H9 (cell line): ENCODE data around the gene MEI4. TPM values are rescaled to one million over a fixed set of nuclear protein-coding genes. Genes with fewer than 3 reads are reported as not detected.

Source experiments
- DNase-seq: peaks from one replicate; pipeline ENCODE4 v3.0.0-alpha.2; 2017
- H2AFZ ChIP-seq: one replicate; pipeline ENCODE4 v1.6.1; 2013; ENCODE audit warnings: mild to moderate bottlenecking, low read length, control low read depth, moderate library complexity
- H2AK5ac ChIP-seq: 2 replicates; pipeline ENCODE4 v1.6.1; 2013; ENCODE audit warnings: low read length, control low read depth, mixed read lengths; ENCODE audit not compliant: insufficient read length
- H2BK120ac ChIP-seq: one replicate; pipeline ENCODE4 v1.6.1; 2013; ENCODE audit warnings: low read depth, mild to moderate bottlenecking, low read length, control low read depth, inconsistent platforms; ENCODE audit not compliant: poor library complexity, severe bottlenecking
- H2BK12ac ChIP-seq: 2 replicates; pipeline ENCODE4 v1.6.1; 2013; ENCODE audit warnings: low read length, control low read depth, mixed read lengths, low read depth; ENCODE audit not compliant: insufficient read length
- H2BK15ac ChIP-seq: 2 replicates; pipeline ENCODE4 v1.6.1; 2013; ENCODE audit warnings: low read depth, low read length, control low read depth
- H2BK20ac ChIP-seq: one replicate; pipeline ENCODE4 v1.6.1; 2013; ENCODE audit warnings: low read depth, mild to moderate bottlenecking, low read length, control low read depth, inconsistent platforms; ENCODE audit not compliant: poor library complexity, severe bottlenecking
- H2BK5ac ChIP-seq: 2 replicates; pipeline ENCODE4 v1.6.1; 2013; ENCODE audit warnings: low read length, control low read depth, mixed read lengths; ENCODE audit not compliant: insufficient read length
- H3K14ac ChIP-seq: 2 replicates; pipeline ENCODE4 v1.6.1; 2013; ENCODE audit warnings: low read length, control low read depth; ENCODE audit not compliant: insufficient read depth
- H3K18ac ChIP-seq: 2 replicates; pipeline ENCODE4 v1.6.1; 2013; ENCODE audit warnings: low read depth, mild to moderate bottlenecking, mixed read lengths, low read length, control low read depth; ENCODE audit not compliant: insufficient read length
- H3K23ac ChIP-seq: 2 replicates; pipeline ENCODE4 v1.6.1; 2013; ENCODE audit warnings: low read length, control low read depth, mixed read lengths, low read depth; ENCODE audit not compliant: insufficient read length
- H3K23me2 ChIP-seq: 2 replicates; pipeline ENCODE4 v1.6.1; 2013; ENCODE audit warnings: low read depth, mild to moderate bottlenecking, mixed read lengths, low read length, control low read depth; ENCODE audit not compliant: insufficient read length, poor library complexity, severe bottlenecking
- H3K27ac ChIP-seq: 2 replicates; pipeline ENCODE4 v1.5.1; 2013; ENCODE audit warnings: low read length, control low read depth, mixed read lengths, low read depth; ENCODE audit not compliant: insufficient read length
- H3K27me3 ChIP-seq: 2 replicates; pipeline ENCODE4 v1.6.1; 2013; ENCODE audit warnings: low read length, control low read depth, inconsistent platforms; ENCODE audit not compliant: insufficient read depth
- H3K4ac ChIP-seq: 2 replicates; pipeline ENCODE4 v1.6.1; 2013; ENCODE audit warnings: low read depth, mild to moderate bottlenecking, control low read depth, inconsistent platforms, low read length, moderate library complexity
- H3K4me1 ChIP-seq: 2 replicates; pipeline ENCODE4 v1.6.1; 2013; ENCODE audit warnings: low read length, control low read depth, inconsistent platforms; ENCODE audit not compliant: insufficient read depth
- H3K4me2 ChIP-seq: 2 replicates; pipeline ENCODE4 v1.6.1; 2013; ENCODE audit warnings: low read length, control low read depth, mixed read lengths; ENCODE audit not compliant: insufficient read length, insufficient read depth
- H3K56ac ChIP-seq: 2 replicates; pipeline ENCODE4 v1.6.1; 2013; ENCODE audit warnings: low read depth, mild to moderate bottlenecking, mixed read lengths, low read length, control low read depth; ENCODE audit not compliant: insufficient read length
- H3K79me1 ChIP-seq: 2 replicates; pipeline ENCODE4 v1.6.1; 2013; ENCODE audit warnings: low read depth, mild to moderate bottlenecking, moderate library complexity, low read length, control low read depth, inconsistent platforms; ENCODE audit not compliant: insufficient read depth, poor library complexity, severe bottlenecking
- H3K79me2 ChIP-seq: 2 replicates; pipeline ENCODE4 v1.6.1; 2013; ENCODE audit warnings: low read length, control low read depth, inconsistent platforms; ENCODE audit not compliant: insufficient read depth
- H3K9ac ChIP-seq: 2 replicates; pipeline ENCODE4 v1.6.1; 2013; ENCODE audit warnings: low read length, control low read depth, mixed read lengths; ENCODE audit not compliant: insufficient read length; ENCODE audit errors: extremely low read depth
- H3K9me3 ChIP-seq: one replicate; pipeline ENCODE4 v1.6.1; 2013; ENCODE audit warnings: low read depth, low read length, inconsistent platforms; ENCODE audit not compliant: control insufficient read depth
- H3T11ph ChIP-seq: one replicate; pipeline ENCODE4 v1.6.1; 2013; ENCODE audit warnings: mild to moderate bottlenecking, low read length, control low read depth, inconsistent platforms
- H4K20me1 ChIP-seq: one replicate; pipeline ENCODE4 v1.6.1; 2013; ENCODE audit not compliant: control insufficient read depth, insufficient read length, insufficient read depth
- H4K5ac ChIP-seq: 2 replicates; pipeline ENCODE4 v1.6.1; 2013; ENCODE audit warnings: low read depth, mild to moderate bottlenecking, mixed read lengths, low read length, control low read depth; ENCODE audit not compliant: insufficient read length
- H4K8ac ChIP-seq: replicated peaks from 2 replicates; pipeline ENCODE4 v1.6.1; 2013; ENCODE audit warnings: low read length, control low read depth, mixed read lengths, low read depth; ENCODE audit not compliant: insufficient read length
- H4K91ac ChIP-seq: 2 replicates; pipeline ENCODE4 v1.6.1; 2013; ENCODE audit warnings: low read depth, mild to moderate bottlenecking, moderate library complexity, mixed read lengths, low read length, control low read depth; ENCODE audit not compliant: insufficient read length
- H3K27ac Mint-ChIP-seq, 3 experiments: 2 replicates in 2 of 3; 3 replicates in 1 of 3; pipeline ENCODE4 v1.8.0; 2020 to 2021; ENCODE audit warnings: mixed read lengths in 3 of 3, mild to moderate bottlenecking in 1 of 3, moderate library complexity in 1 of 3
- H3K27me3 Mint-ChIP-seq: 2 replicates; pipeline ENCODE4 v1.8.0; 2021; ENCODE audit warnings: low read depth, mild to moderate bottlenecking, moderate library complexity, mixed read lengths
- H3K36me3 Mint-ChIP-seq, 3 experiments: 2 replicates in 2 of 3; 3 replicates in 1 of 3; pipeline ENCODE4 v1.8.0; 2020 to 2021; ENCODE audit warnings: low read depth in 3 of 3, mixed read lengths in 3 of 3; ENCODE audit not compliant: insufficient read depth in 1 of 3
- H3K4me1 Mint-ChIP-seq, 2 experiments: 2 replicates each; pipeline ENCODE4 v1.8.0; 2020; ENCODE audit warnings: mixed read lengths in 2 of 2
- H3K4me3 Mint-ChIP-seq, 2 experiments: 2 replicates in 1 of 2; 3 replicates in 1 of 2; pipeline ENCODE4 v1.8.0; 2020 to 2021; ENCODE audit warnings: mild to moderate bottlenecking in 2 of 2, mixed read lengths in 2 of 2, moderate library complexity in 1 of 2
- H3K9me3 Mint-ChIP-seq, 2 experiments: 2 replicates in 1 of 2; 3 replicates in 1 of 2; pipeline ENCODE4 v1.8.0; 2020; ENCODE audit warnings: mild to moderate bottlenecking in 2 of 2, mixed read lengths in 2 of 2, moderate library complexity in 1 of 2
- total RNA-seq: library from RNA; stranded (reverse); gene quantifications from 2 replicates; pipeline ENCODE4 v1.2.1, GENCODE V29; 2021
- TF ChIP-seq, protein P1 (sequence below): fragments of 200-600 bp; sonication (generic); conservative IDR thresholded peaks from 3 replicates; pipeline ENCODE4 v1.8.0; 2021; ENCODE audit warnings: antibody characterized with exemption, mild to moderate bottlenecking

Gene MEI4
- total RNA-seq, 1 experiment from 2014 or later: 0.55 TPM

DNA sequence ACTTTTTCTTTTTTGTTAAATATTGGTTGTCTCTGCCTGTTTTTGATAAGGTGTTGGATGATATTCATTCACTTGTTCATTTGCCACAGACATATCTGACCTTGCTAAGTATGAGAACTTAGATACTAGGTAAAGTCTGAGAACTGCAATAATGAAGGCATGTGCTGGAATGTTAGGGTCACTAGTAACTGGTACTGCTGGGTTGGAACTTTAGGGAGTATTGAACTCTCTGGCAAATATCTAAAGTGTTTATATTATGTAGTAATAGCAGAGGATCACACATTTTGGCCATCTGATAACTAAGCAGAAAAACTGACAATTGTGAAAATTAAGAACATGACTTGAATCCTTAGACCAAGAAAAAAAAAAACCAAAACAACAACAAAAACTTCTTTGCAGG, 162.7 kb downstream of the MEI4 start:
- Histone ChIP-seq H3K4ac (no peak overlapping the region), H4K8ac (no peak overlapping the region), H3K27ac (no peak overlapping the region), H3K23me2 (no peaks in the 10 kb centered on the region), H3K14ac (no peak overlapping the region), H3K9me3 (no peaks in the 10 kb centered on the region), H2BK120ac (no peak overlapping the region), H2BK5ac (no peak overlapping the region), H3K23ac (no peak overlapping the region), H3K4me1 (no peaks in the 10 kb centered on the region), H3K56ac (no peak overlapping the region), H4K5ac (no peak overlapping the region), H2BK12ac (no peak overlapping the region), H4K91ac (no peak overlapping the region), H3K27me3 (no peaks in the 10 kb centered on the region), H2BK20ac (no peak overlapping the region), H3K4me2 (no peak overlapping the region), H2AK5ac (no peak overlapping the region), H3K9ac (no peak overlapping the region), H3K79me2 (no peaks in the 10 kb centered on the region), H2AFZ (no peak overlapping the region), H3K18ac (no peak overlapping the region), H3K79me1 (no peaks in the 10 kb centered on the region), H3T11ph (no peak overlapping the region), H4K20me1 (no peaks in the 10 kb centered on the region), H2BK15ac (no peak overlapping the region)
- Mint-ChIP-seq H3K4me3 (no peak overlapping the region), H3K9me3 (no peaks in the 10 kb centered on the region), H3K27ac (no peak overlapping the region), H3K36me3 (no peaks in the 10 kb centered on the region), H3K27me3 (no peaks in the 10 kb centered on the region), H3K4me1 (peaks cover 11% of the 10 kb centered on the region in 2 experiments)
- no peak for DNase-seq
- TF ChIP-seq, protein P1, sequence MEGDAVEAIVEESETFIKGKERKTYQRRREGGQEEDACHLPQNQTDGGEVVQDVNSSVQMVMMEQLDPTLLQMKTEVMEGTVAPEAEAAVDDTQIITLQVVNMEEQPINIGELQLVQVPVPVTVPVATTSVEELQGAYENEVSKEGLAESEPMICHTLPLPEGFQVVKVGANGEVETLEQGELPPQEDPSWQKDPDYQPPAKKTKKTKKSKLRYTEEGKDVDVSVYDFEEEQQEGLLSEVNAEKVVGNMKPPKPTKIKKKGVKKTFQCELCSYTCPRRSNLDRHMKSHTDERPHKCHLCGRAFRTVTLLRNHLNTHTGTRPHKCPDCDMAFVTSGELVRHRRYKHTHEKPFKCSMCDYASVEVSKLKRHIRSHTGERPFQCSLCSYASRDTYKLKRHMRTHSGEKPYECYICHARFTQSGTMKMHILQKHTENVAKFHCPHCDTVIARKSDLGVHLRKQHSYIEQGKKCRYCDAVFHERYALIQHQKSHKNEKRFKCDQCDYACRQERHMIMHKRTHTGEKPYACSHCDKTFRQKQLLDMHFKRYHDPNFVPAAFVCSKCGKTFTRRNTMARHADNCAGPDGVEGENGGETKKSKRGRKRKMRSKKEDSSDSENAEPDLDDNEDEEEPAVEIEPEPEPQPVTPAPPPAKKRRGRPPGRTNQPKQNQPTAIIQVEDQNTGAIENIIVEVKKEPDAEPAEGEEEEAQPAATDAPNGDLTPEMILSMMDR: no peak
